GM12891 (cell line): Measurements from ENCODE around the gene BTBD18.

ENCODE experiments used
- POLR2A ChIP-seq: IDR thresholded peaks from 2 replicates; pipeline ENCODE4 v1.6.1; 2011; ENCODE audit warnings: low read depth, low read length, control low read depth
- POLR2AphosphoS5 ChIP-seq: IDR thresholded peaks from 2 replicates; pipeline ENCODE4 v1.6.1; 2011; ENCODE audit warnings: low read depth, low read length, control low read depth
- SPI1 ChIP-seq: IDR thresholded peaks from 2 replicates; pipeline ENCODE4 v1.6.1; 2011; ENCODE audit warnings: low read depth, low read length, control low read depth

GRCh38 chr11:57751676-57752253 lies at the start of gene BTBD18:
- TF ChIP-seq POLR2A (no peak), SPI1 (no peak), POLR2AphosphoS5 (no peak)
